Brain microvascular endothelial cell (primary cell): ENCODE data around the gene HNRNPLL.

ENCODE experiments used
- DNase-seq: peaks from one replicate; pipeline ENCODE4 v3.0.0-alpha.2; 2020
- H3K27ac ChIP-seq: fragments of 250-450 bp; sonication (Bioruptor Pico); 2 replicates; pipeline ENCODE4 v1.5.1; 2020; ENCODE audit warnings: mild to moderate bottlenecking, moderate library complexity
- H3K27me3 ChIP-seq: fragments of 250-450 bp; sonication (Bioruptor Pico); replicated peaks from 2 replicates; pipeline ENCODE4 v1.5.1; 2020; ENCODE audit warnings: mild to moderate bottlenecking
- H3K36me3 ChIP-seq: fragments of 250-450 bp; sonication (Bioruptor Pico); replicated peaks from 2 replicates; pipeline ENCODE4 v1.5.1; 2020; ENCODE audit warnings: mild to moderate bottlenecking
- H3K4me3 ChIP-seq: 2 replicates; pipeline ENCODE4 v1.5.1; 2011; ENCODE audit warnings: low read depth, mild to moderate bottlenecking, control low read depth, low read length, moderate library complexity
- in situ Hi-C: cut with HindIII; loops from 2 replicates; pipeline ENCODE4 v1.10.0; 2017; ENCODE audit warnings: low sequenced_read_pairs, low pct_ligation_motif_present
- TF ChIP-seq, protein P1 (sequence below): IDR thresholded peaks from 2 replicates; pipeline ENCODE4 v1.5.1; 2011; ENCODE audit warnings: low read depth, mild to moderate bottlenecking, moderate library complexity, low read length, control low read depth, inconsistent platforms; ENCODE audit errors: missing control alignments

HNRNPLL gene

DNA sequence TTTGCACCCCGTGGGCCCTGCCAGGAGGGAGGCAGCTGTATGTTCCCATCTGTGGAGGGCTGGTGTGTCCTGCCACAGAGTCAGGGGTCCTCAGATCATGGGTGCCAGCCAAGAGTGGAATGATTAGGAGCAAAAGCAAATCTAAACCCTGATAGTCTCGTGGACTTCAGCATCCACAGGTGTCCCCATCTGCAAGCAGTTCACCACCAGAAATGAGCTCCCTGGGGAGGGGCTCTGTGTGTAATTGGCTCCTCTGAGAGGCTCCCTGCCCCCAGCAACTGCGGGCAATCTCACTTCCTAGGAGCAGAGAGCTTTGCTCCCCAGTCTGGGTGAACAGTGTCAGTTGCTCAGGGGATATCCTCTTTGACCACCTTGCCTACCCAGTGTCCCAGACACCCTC lies 78.1 kb downstream of the HNRNPLL start:
- H3K4me3 ChIP-seq = no peak overlapping the region
- H3K27ac ChIP-seq = no peak overlapping the region
- H3K36me3 ChIP-seq = no peaks in the 10 kb centered on the region
- no peak for DNase-seq
- H3K27me3 ChIP-seq = no peaks in the 10 kb centered on the region
- in situ Hi-C loops = no loop called here
- TF ChIP-seq, protein P1, sequence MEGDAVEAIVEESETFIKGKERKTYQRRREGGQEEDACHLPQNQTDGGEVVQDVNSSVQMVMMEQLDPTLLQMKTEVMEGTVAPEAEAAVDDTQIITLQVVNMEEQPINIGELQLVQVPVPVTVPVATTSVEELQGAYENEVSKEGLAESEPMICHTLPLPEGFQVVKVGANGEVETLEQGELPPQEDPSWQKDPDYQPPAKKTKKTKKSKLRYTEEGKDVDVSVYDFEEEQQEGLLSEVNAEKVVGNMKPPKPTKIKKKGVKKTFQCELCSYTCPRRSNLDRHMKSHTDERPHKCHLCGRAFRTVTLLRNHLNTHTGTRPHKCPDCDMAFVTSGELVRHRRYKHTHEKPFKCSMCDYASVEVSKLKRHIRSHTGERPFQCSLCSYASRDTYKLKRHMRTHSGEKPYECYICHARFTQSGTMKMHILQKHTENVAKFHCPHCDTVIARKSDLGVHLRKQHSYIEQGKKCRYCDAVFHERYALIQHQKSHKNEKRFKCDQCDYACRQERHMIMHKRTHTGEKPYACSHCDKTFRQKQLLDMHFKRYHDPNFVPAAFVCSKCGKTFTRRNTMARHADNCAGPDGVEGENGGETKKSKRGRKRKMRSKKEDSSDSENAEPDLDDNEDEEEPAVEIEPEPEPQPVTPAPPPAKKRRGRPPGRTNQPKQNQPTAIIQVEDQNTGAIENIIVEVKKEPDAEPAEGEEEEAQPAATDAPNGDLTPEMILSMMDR = no peak

- TF ChIP-seq, protein P1 = peak; percentile 44
- Histone ChIP-seq H3K27me3 (no peaks in the 10 kb centered on the region), H3K36me3 (no peaks in the 10 kb centered on the region), H3K4me3 (no peak overlapping the region), H3K27ac (no peak overlapping the region)
- in situ Hi-C loops = no loop called here
- no peak for DNase-seq
Observed at GRCh38 chr2:38523728-38524437, 78.8 kb downstream of the HNRNPLL start.

GRCh38 chr2:38522754-38523349 lies 79.9 kb downstream of the HNRNPLL start:
- DNase-seq = no peak
- in situ Hi-C loops = no loop called here
- H3K27me3 ChIP-seq = no peaks in the 10 kb centered on the region
- TF ChIP-seq, protein P1 = no peak
- no peak overlapping the region for H3K27ac ChIP-seq
- H3K36me3 ChIP-seq = no peaks in the 10 kb centered on the region
- no peak overlapping the region for H3K4me3 ChIP-seq

DNA sequence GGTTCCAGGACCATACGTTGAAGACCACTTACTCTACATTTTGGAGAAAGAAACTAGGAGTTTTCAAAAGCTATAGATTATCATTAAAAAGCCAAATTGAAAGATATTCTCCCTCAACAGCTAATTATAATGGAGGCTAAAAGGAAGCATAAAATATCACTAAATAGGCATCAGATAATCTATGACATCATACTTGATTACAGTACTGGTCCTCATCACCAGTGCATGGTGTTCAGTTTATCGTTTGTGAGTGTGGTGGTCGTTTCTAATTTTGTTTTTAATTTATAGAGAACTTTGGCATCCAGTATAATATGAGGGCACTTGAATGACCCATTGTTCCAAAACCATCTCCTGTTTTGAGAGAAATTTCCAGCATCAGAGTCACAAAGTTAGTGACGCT lies 80.9 kb downstream of the HNRNPLL start:
- Histone ChIP-seq H3K27ac (no peak overlapping the region), H3K36me3 (no peaks in the 10 kb centered on the region), H3K4me3 (no peak overlapping the region), H3K27me3 (no peaks in the 10 kb centered on the region)
- no peak for DNase-seq
- TF ChIP-seq, protein P1 = no peak
- in situ Hi-C loops = no loop called here

DNA sequence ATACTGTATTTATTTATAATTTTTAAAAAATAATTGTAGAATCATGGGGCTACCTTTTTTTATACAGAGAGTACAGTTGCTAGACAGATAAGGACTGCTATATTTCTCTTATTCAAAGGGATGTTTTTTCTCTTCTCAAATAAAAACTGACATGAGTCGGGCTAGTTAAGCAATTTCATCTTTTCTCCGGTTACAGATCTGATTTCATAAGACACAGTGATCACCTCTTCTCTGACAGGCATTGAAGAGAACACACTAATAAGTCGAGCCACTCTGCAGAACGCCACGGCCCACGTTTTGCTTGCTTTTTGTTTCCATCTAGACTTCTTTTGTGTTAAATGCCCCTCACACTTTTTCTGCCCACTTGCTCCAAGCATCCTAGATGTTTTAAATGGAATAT lies 85.4 kb downstream of the HNRNPLL start:
- Histone ChIP-seq H3K27ac (no peak overlapping the region), H3K4me3 (no peak overlapping the region), H3K27me3 (no peaks in the 10 kb centered on the region), H3K36me3 (no peaks in the 10 kb centered on the region)
- in situ Hi-C loops = no loop called here
- no peak for DNase-seq
- TF ChIP-seq, protein P1 = no peak
